Mesendoderm (in vitro differentiated cells): ENCODE measurements around the gene MDC1.
"Not testable (repeated sequence)": the region's sequence is repeated elsewhere in the genome, so short reads cannot be mapped to it uniquely, and the experiment has no call there.

Source experiments
- DNase-seq: peaks from one replicate; pipeline ENCODE4 v3.0.0; 2013
- H2AK5ac ChIP-seq: 2 replicates; pipeline ENCODE4 v1.6.1; 2013; ENCODE audit warnings: low read length, inconsistent platforms
- H2BK120ac ChIP-seq: 2 replicates; pipeline ENCODE4 v1.6.1; 2013; ENCODE audit warnings: low read depth, mild to moderate bottlenecking, low read length, moderate library complexity, mixed read lengths
- H2BK15ac ChIP-seq: replicated peaks from 2 replicates; pipeline ENCODE4 v1.6.1; 2013; ENCODE audit warnings: low read depth, mild to moderate bottlenecking, moderate library complexity
- H2BK5ac ChIP-seq: 2 replicates; pipeline ENCODE4 v1.6.1; 2013; ENCODE audit warnings: low read length, inconsistent platforms
- H3K18ac ChIP-seq: 2 replicates; pipeline ENCODE4 v1.6.1; 2013; ENCODE audit warnings: mild to moderate bottlenecking, low read length, mixed read lengths
- H3K23ac ChIP-seq: one replicate; pipeline ENCODE4 v1.6.1; 2013; ENCODE audit warnings: low read length
- H3K27ac ChIP-seq: 2 replicates; pipeline ENCODE4 v1.5.1; 2013; ENCODE audit warnings: low read depth, mild to moderate bottlenecking, inconsistent platforms, low read length, moderate library complexity
- H3K27me3 ChIP-seq: 2 replicates; pipeline ENCODE4 v1.6.1; 2013; ENCODE audit warnings: low read length, control low read depth, mild to moderate bottlenecking, inconsistent platforms; ENCODE audit not compliant: insufficient read depth, poor library complexity
- H3K36me3 ChIP-seq: 2 replicates; pipeline ENCODE4 v1.6.1; 2013; ENCODE audit warnings: low read length, inconsistent platforms; ENCODE audit not compliant: control insufficient read depth, insufficient read depth
- H3K4ac ChIP-seq: one replicate; pipeline ENCODE4 v1.6.1; 2013; ENCODE audit warnings: low read depth, mild to moderate bottlenecking, low read length, moderate library complexity
- H3K4me1 ChIP-seq: 2 replicates; pipeline ENCODE4 v1.6.1; 2013; ENCODE audit warnings: low read depth, low read length, inconsistent platforms; ENCODE audit not compliant: control insufficient read depth
- H3K4me2 ChIP-seq: 2 replicates; pipeline ENCODE4 v1.6.1; 2013; ENCODE audit warnings: low read length
- H3K4me3 ChIP-seq: 2 replicates; pipeline ENCODE4 v1.5.1; 2013; ENCODE audit warnings: mild to moderate bottlenecking, low read length
- H3K56ac ChIP-seq: one replicate; pipeline ENCODE4 v1.6.1; 2013; ENCODE audit warnings: low read length
- H3K79me1 ChIP-seq: 2 replicates; pipeline ENCODE4 v1.6.1; 2013; ENCODE audit warnings: low read length, inconsistent platforms
- H3K79me2 ChIP-seq: 2 replicates; pipeline ENCODE4 v1.6.1; 2013; ENCODE audit warnings: mild to moderate bottlenecking, low read length; ENCODE audit not compliant: control insufficient read depth, insufficient read depth
- H3K9ac ChIP-seq: 2 replicates; pipeline ENCODE4 v1.6.1; 2013; ENCODE audit warnings: low read length, inconsistent platforms
- H4K5ac ChIP-seq: one replicate; pipeline ENCODE4 v1.6.1; 2013; ENCODE audit warnings: low read length
- H4K8ac ChIP-seq: one replicate; pipeline ENCODE4 v1.6.1; 2013; ENCODE audit warnings: low read depth, mild to moderate bottlenecking, control low read depth, low read length, moderate library complexity
- WGBS: extraction: QIAGEN DNeasy Blood & Tissue Kit; methylation state at CpG from one replicate; pipeline ENCODE4 v1.1.7; 2013; ENCODE audit warnings: low lambda C conversion rate, missing lambda C conversion rate; ENCODE audit not compliant: insufficient coverage; ENCODE audit errors: extremely low coverage; 5-methylcytosine and 5-hydroxymethylcytosine counted together

The MDC1 gene

GRCh38 chr6:30657922-30658321, 59.2 kb downstream of the MDC1 start:
- not testable (repeated sequence) for H3K4ac ChIP-seq
- WGBS, result no CpG with 5 or more reads among the region's 5 CpGs
- peaks cover 21% of the 10 kb centered on the region for H3K36me3 ChIP-seq

GRCh38 chr6:30657454-30657853, 59.6 kb downstream of the MDC1 start:
- no peak overlapping the region for H3K4me3 ChIP-seq
- no peak overlapping the region for H3K23ac ChIP-seq
- no peak overlapping the region for H3K4ac ChIP-seq
- H3K9ac ChIP-seq, result no peak overlapping the region
- H3K27ac ChIP-seq, result no peak overlapping the region
- no peak overlapping the region for H4K5ac ChIP-seq
- no peak overlapping the region for H2BK5ac ChIP-seq
- H3K4me2 ChIP-seq, result no peak overlapping the region
- H3K36me3 ChIP-seq, result peaks cover 25% of the 10 kb centered on the region
- H3K4me1 ChIP-seq, result no peaks in the 10 kb centered on the region
- no peaks in the 10 kb centered on the region for H3K27me3 ChIP-seq
- no peak overlapping the region for H3K18ac ChIP-seq
- no peak overlapping the region for H2BK15ac ChIP-seq
- H4K8ac ChIP-seq, result no peak overlapping the region
- H3K79me1 ChIP-seq, result no peaks in the 10 kb centered on the region
- H3K79me2 ChIP-seq, result no peaks in the 10 kb centered on the region
- no peak for DNase-seq
- no peak overlapping the region for H2BK120ac ChIP-seq
- no peak overlapping the region for H3K56ac ChIP-seq
- H2AK5ac ChIP-seq, result no peak overlapping the region

More at GRCh38 chr6:30657922-30658321, 59.2 kb downstream of the MDC1 start:
- H3K27ac ChIP-seq, H3K18ac ChIP-seq, H3K56ac ChIP-seq, H3K4me2 ChIP-seq, H2BK15ac ChIP-seq, H3K79me2 ChIP-seq, H4K5ac ChIP-seq, H4K8ac ChIP-seq, DNase-seq, H3K27me3 ChIP-seq, H3K4me1 ChIP-seq, H2AK5ac ChIP-seq, H3K79me1 ChIP-seq, H2BK5ac ChIP-seq, H3K23ac ChIP-seq, H3K4me3 ChIP-seq, H2BK120ac ChIP-seq, H3K9ac ChIP-seq: not testable (repeated sequence)

DNA sequence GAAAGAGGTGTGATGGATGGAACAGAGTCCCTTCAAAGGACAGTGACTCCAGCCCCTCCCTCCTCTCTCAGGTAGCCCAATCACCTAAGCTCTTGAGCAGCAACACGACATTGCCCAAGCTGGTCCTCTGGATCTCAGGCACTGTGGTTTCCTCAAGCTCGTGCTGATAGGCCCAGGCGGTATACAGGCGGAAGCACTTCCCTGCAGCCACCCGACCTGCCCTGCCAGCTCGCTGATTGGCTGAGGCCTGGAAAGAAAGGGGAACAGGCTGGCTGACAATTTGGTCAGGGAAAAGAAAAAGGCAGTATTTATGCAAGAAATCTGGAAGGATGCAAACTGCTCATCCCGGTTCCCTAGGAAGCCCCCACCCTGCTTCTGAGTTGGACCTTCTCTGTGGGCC, 60.6 kb downstream of the MDC1 start:
- H3K4me2 ChIP-seq, result no peak overlapping the region
- H3K36me3 ChIP-seq, result peaks cover 26% of the 10 kb centered on the region
- H3K27me3 ChIP-seq, result no peaks in the 10 kb centered on the region
- H3K79me2 ChIP-seq, result no peaks in the 10 kb centered on the region
- no peak overlapping the region for H2BK5ac ChIP-seq
- H3K23ac ChIP-seq, result no peak overlapping the region
- no peak overlapping the region for H4K5ac ChIP-seq
- H3K4ac ChIP-seq, result no peak overlapping the region
- H3K18ac ChIP-seq, result no peak overlapping the region
- H3K79me1 ChIP-seq, result no peaks in the 10 kb centered on the region
- H4K8ac ChIP-seq, result no peak overlapping the region
- no peak overlapping the region for H3K27ac ChIP-seq
- no peak for DNase-seq
- no peak overlapping the region for H2BK120ac ChIP-seq
- H2AK5ac ChIP-seq, result no peak overlapping the region
- H3K56ac ChIP-seq, result no peak overlapping the region
- no peak overlapping the region for H3K9ac ChIP-seq
- no CpG with 5 or more reads among the region's 7 CpGs for WGBS
- H3K4me3 ChIP-seq, result no peak overlapping the region
- H2BK15ac ChIP-seq, result no peak overlapping the region
- no peaks in the 10 kb centered on the region for H3K4me1 ChIP-seq

DNA sequence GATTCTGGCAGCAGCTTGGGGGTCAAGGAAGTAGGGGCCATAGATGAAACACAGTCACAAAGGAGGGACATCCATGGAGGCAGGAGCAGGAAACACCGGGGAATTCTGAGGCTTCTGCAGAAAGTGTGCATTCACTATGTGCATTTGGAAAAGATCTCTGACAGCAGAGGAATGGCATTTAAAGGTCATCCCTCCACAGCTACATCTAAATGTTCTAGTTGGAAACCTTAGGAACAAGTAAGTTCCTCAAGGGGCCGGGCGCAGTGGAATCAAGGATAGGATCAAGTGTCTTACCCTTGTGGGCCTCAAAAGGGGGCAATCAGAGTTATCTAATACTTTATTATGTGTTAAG, 61.4 kb downstream of the MDC1 start:
- Histone ChIP-seq H2AK5ac (no peak overlapping the region), H4K5ac (no peak overlapping the region), H2BK120ac (no peak overlapping the region), H2BK15ac (no peak overlapping the region), H3K27ac (no peak overlapping the region), H2BK5ac (no peak overlapping the region), H3K27me3 (no peaks in the 10 kb centered on the region), H4K8ac (no peak overlapping the region), H3K23ac (no peak overlapping the region), H3K18ac (no peak overlapping the region), H3K79me1 (no peaks in the 10 kb centered on the region), H3K4me2 (no peak overlapping the region), H3K79me2 (no peaks in the 10 kb centered on the region), H3K9ac (no peak overlapping the region), H3K4ac (no peak overlapping the region), H3K4me1 (no peaks in the 10 kb centered on the region), H3K56ac (no peak overlapping the region), H3K4me3 (no peak overlapping the region), H3K36me3 (peaks cover 23% of the 10 kb centered on the region)
- DNase-seq, result no peak
- WGBS, result no CpG with 5 or more reads among the region's 3 CpGs

GRCh38 chr6:30654798-30655742, 62.0 kb downstream of the MDC1 start:
- no peaks in the 10 kb centered on the region for H3K4me1 ChIP-seq
- H3K4me3 ChIP-seq, result no peak overlapping the region
- H4K8ac ChIP-seq, result no peak overlapping the region
- no peak overlapping the region for H3K18ac ChIP-seq
- no CpG with 5 or more reads among the region's 19 CpGs for WGBS
- H3K4ac ChIP-seq, result no peak overlapping the region
- no peak overlapping the region for H2AK5ac ChIP-seq
- H3K4me2 ChIP-seq, result no peak overlapping the region
- H2BK120ac ChIP-seq, result no peak overlapping the region
- H3K9ac ChIP-seq, result no peak overlapping the region
- no peak overlapping the region for H2BK5ac ChIP-seq
- no peak overlapping the region for H3K23ac ChIP-seq
- H4K5ac ChIP-seq, result no peak overlapping the region
- H3K79me1 ChIP-seq, result no peaks in the 10 kb centered on the region
- H2BK15ac ChIP-seq, result no peak overlapping the region
- DNase-seq, result no peak
- H3K79me2 ChIP-seq, result no peaks in the 10 kb centered on the region
- H3K27ac ChIP-seq, result no peak overlapping the region
- H3K27me3 ChIP-seq, result no peaks in the 10 kb centered on the region
- no peak overlapping the region for H3K56ac ChIP-seq
- H3K36me3 ChIP-seq, result peaks cover 21% of the 10 kb centered on the region

DNA sequence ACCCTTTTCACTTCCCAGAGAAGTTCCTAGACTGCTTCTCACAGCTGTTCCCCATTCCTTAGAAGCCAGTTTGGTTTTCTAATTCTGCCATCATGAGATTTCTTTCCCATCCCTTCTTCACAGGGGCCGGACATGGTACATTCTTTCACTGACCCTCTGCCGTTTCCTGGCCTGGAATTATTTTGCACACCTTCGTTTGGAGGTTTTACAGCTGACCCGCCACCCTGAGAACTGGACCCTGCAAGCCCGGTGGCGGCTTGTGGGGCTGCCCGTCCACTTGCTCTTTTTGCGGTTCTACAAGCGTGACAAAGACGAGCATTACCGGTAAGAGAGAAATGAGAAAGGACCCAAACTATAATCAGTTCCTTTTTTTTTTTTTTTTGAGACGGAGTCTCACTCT, 65.9 kb downstream of the MDC1 start:
- H3K79me1 ChIP-seq, result peaks cover 6% of the 10 kb centered on the region

More for the DNA sequence above, 65.9 kb downstream of the MDC1 start:
- H2BK15ac ChIP-seq, result no peak overlapping the region
- no peaks in the 10 kb centered on the region for H3K27me3 ChIP-seq
- H4K8ac ChIP-seq, result no peak overlapping the region
- H3K56ac ChIP-seq, result no peak overlapping the region
- no peak overlapping the region for H3K4ac ChIP-seq
- H3K4me3 ChIP-seq, result no peak overlapping the region
- no peaks in the 10 kb centered on the region for H3K4me1 ChIP-seq
- no peak overlapping the region for H4K5ac ChIP-seq
- H3K9ac ChIP-seq, result no peak overlapping the region
- peaks cover 15% of the 10 kb centered on the region for H3K36me3 ChIP-seq
- no CpG with 5 or more reads among the region's 12 CpGs for WGBS
- H3K27ac ChIP-seq, result no peak overlapping the region
- H3K23ac ChIP-seq, result no peak overlapping the region
- H2BK5ac ChIP-seq, result no peak overlapping the region
- no peak overlapping the region for H3K18ac ChIP-seq
- no peak overlapping the region for H3K4me2 ChIP-seq
- peaks cover 7% of the 10 kb centered on the region for H3K79me2 ChIP-seq
- H2BK120ac ChIP-seq, result no peak overlapping the region
- DNase-seq, result no peak
- H2AK5ac ChIP-seq, result no peak overlapping the region
